ENCODE results near the gene RIMBP2. TPM values are rescaled to one million over a fixed set of nuclear protein-coding genes. Genes with fewer than 3 reads are reported as not detected.

RIMBP2 gene
- total RNA-seq, 1 donor from 2014 or later: 0.27 TPM

DNA sequence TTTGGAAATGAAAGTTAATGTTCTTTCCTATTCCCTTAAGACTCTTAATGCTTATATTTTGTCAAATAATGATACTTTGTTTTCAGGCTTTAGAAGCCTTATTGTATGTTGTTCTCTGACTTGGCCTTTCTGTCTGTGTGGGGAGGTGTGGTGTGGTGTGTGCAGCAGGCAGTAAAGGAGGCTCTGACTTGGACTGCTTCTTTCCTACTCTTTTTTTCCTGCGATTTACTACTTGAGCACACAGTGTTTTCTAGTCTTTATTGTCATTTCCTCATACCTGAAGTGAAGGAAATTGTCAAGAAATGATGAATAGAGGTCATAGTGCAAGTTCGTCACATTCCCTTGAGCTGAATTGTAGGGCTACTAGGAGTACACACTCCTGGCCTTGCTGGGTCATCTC is 351.5 kb downstream of the RIMBP2 start:
- Histone ChIP-seq H3K4me1 (no peaks in the 10 kb centered on the region), H3K4me3 (no peak overlapping the region), H3K27me3 (ENCODE audit: low read depth) (peaks cover 22% of the 10 kb centered on the region), H3K36me3 (no peaks in the 10 kb centered on the region), H3K27ac (no peak overlapping the region), H3K9me3 (no peaks in the 10 kb centered on the region)
- DNase-seq (no peak), ATAC-seq (no peak)
- TF ChIP-seq, protein P1, sequence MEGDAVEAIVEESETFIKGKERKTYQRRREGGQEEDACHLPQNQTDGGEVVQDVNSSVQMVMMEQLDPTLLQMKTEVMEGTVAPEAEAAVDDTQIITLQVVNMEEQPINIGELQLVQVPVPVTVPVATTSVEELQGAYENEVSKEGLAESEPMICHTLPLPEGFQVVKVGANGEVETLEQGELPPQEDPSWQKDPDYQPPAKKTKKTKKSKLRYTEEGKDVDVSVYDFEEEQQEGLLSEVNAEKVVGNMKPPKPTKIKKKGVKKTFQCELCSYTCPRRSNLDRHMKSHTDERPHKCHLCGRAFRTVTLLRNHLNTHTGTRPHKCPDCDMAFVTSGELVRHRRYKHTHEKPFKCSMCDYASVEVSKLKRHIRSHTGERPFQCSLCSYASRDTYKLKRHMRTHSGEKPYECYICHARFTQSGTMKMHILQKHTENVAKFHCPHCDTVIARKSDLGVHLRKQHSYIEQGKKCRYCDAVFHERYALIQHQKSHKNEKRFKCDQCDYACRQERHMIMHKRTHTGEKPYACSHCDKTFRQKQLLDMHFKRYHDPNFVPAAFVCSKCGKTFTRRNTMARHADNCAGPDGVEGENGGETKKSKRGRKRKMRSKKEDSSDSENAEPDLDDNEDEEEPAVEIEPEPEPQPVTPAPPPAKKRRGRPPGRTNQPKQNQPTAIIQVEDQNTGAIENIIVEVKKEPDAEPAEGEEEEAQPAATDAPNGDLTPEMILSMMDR (IDR thresholded peaks at IDR 0.05): no peak
- intact Hi-C loops (cut with DNase I): no loop called here

DNA sequence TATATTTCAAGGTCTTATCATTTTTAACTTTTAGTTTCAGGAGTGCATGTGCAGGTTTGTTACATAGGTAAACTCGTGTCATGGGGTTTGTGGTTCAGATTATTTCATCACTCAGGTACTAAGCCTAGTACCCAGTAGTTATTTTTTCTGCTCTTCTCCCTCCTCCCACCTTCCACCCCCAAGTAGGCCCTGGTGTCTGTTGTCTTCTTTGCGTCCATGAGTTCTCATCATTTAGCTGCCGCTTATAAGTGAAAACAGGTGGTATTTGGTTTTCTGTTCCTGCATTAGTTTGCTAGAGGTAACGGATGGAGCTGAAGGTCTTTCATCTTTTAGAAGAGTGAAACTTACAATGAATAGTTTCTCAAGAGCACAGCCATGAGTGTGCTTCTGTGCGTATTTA is 354.0 kb downstream of the RIMBP2 start:
- Histone ChIP-seq H3K36me3 (no peaks in the 10 kb centered on the region), H3K27ac (no peak overlapping the region), H3K4me3 (no peak overlapping the region), H3K4me1 (no peaks in the 10 kb centered on the region), H3K27me3 (ENCODE audit: low read depth) (peaks cover 25% of the 10 kb centered on the region), H3K9me3 (no peaks in the 10 kb centered on the region)
- TF ChIP-seq, protein P1 (IDR thresholded peaks at IDR 0.05): no peak
- intact Hi-C loops (cut with DNase I): no loop called here
- no peak for DNase-seq
- no peak for ATAC-seq

DNA sequence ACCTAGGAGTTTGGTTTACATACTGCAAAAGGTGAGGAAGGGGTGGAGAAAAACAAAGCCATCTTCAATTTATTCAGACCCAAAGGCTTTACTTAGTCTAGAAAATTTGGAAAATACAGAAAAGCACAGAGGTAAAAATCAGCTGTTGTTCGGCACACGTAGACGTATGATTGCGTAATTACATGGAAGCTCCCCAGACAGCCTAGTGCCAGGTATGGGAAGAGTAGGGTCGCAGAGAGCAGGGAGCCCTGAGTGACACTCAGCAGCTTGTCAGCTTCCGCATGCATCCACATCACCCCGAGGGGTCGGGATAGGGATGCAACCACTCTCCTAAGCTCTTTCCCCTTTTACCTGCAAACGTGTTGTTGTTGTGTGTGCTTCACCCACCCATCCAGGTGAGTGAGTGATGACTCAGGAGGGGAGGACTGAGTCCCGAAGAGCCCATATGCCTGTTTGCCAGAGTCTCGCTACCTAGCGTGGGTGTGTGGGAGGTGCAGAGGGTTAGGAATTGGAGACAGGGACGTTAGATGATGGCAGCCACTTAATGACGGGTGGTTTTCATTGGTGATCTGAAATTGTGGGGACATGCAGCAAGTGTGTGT is 358.3 kb downstream of the RIMBP2 start:
- intact Hi-C loops (cut with DNase I): no loop called here
- H3K4me3 ChIP-seq: no peak overlapping the region
- H3K27me3 ChIP-seq (ENCODE audit: low read depth): peaks cover 35% of the 10 kb centered on the region
- ATAC-seq: no peak
- no peak for DNase-seq
- H3K27ac ChIP-seq: no peak overlapping the region
- H3K9me3 ChIP-seq: no peaks in the 10 kb centered on the region
- TF ChIP-seq, protein P1 (IDR thresholded peaks at IDR 0.05): no peak
- no peaks in the 10 kb centered on the region for H3K4me1 ChIP-seq
- H3K36me3 ChIP-seq: no peaks in the 10 kb centered on the region

DNA sequence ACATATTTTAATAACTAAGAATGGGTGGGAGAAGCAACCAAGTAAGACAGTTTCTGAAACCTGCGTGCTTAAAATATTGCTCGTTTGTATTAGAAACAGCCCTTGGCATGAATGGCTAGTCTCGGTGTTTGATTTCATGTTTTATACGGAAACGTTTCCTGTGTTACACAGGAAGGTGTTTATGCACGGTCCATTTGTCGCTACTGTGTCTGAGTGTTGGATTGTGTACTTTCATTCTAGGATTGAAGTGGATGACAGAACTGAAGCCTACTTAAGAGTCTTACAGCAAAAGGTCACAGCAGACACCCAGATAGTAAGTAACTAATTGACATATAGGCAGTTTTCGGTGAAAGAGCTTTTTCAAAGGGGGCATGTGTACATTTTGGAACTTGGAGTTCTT is 358.9 kb downstream of the RIMBP2 start:
- TF ChIP-seq, protein P1 (IDR thresholded peaks at IDR 0.05): no peak
- no peaks in the 10 kb centered on the region for H3K36me3 ChIP-seq
- ATAC-seq (peak in 1 of 2 donors; percentile 49), DNase-seq (no peak)
- no peaks in the 10 kb centered on the region for H3K9me3 ChIP-seq
- H3K27ac ChIP-seq: no peak overlapping the region
- H3K27me3 ChIP-seq (ENCODE audit: low read depth): peaks cover 39% of the 10 kb centered on the region
- no peak overlapping the region for H3K4me3 ChIP-seq
- intact Hi-C loops (cut with DNase I): no loop called here
- no peaks in the 10 kb centered on the region for H3K4me1 ChIP-seq

DNA sequence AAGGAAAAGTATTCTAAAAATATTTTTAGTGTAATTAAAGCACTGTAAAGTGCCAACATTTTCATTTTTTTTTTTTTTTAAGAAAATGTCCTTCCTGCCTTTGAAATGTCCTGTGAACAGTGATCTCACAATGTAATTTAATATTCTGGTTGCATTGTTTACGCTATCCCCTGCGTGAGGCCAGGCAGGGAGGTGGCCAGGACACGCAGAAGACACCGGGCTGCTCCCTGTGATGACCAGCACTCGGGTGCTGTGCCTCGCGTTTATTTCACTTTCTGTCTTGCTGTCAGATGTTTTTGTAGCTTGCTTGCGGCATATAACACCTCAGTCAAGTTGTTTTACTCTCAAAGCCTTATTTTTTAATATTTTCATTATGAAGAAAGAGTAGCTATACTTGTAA is 359.9 kb downstream of the RIMBP2 start:
- TF ChIP-seq, protein P1 (IDR thresholded peaks at IDR 0.05): no peak
- Histone ChIP-seq H3K9me3 (no peaks in the 10 kb centered on the region), H3K4me1 (no peaks in the 10 kb centered on the region), H3K4me3 (no peak overlapping the region), H3K27ac (no peak overlapping the region), H3K27me3 (ENCODE audit: low read depth) (peaks cover 45% of the 10 kb centered on the region), H3K36me3 (no peaks in the 10 kb centered on the region)
- DNase-seq (no peak), ATAC-seq (no peak)
- intact Hi-C loops (cut with DNase I): no loop called here
